ENCODE results near the gene HCFC2. TPM values are rescaled to one million over a fixed set of nuclear protein-coding genes. Genes with fewer than 3 reads are reported as not detected.

Gene HCFC2
- total and polyA plus RNA-seq, 2 of the 8 experiments (the other 6 are each of a cell fraction or from before 2014, with no cell fraction given) = 0.62 to 1.8 TPM

DNA sequence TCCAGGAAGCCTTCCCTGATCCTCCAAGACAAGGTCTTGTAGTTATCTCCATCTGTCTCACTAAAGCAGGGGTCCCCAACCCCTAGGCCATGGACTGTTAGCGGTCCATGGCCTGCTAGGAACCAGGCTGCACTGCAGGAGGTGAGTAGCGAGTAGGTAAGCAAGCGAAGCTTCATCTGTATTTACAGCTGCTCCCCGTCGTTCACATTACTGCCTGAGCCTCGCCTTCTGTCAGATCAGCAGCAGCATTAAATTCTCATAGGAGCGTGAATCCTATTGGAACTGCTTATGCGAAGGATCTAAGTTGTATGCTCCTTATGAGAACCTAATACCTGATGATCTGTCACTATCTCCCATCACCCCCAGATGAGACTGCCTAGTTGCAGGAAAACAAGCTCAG is 86.1 kb downstream of the HCFC2 start:
- no peak overlapping the region for H3K27ac ChIP-seq (ENCODE audit: low read depth, low read length)
- no peaks in the 10 kb centered on the region; the same call in 1 of the 2 replicates for H3K23me2 ChIP-seq (ENCODE audit: low read depth, low read length)
- DNase-seq (ENCODE audit: low read depth in 1 of 2, low spot score in 2 of 2) (no peak), FAIRE-seq (no peak)
- H2BK15ac ChIP-seq (ENCODE audit: low read length) = no peak overlapping the region
- no peak overlapping the region for H3K14ac ChIP-seq (ENCODE audit: insufficient read length)
- CTCF ChIA-PET (ENCODE audit: partially characterized antibody) = no interaction called here
- TF ChIP-seq CEBPB (IDR thresholded peaks at IDR 0.05; ENCODE audit: low read depth, low read length) = no peak
- TF ChIP-seq TAF1 (IDR thresholded peaks at IDR 0.05; ENCODE audit: low read depth, low read length) = no peak
- TF ChIP-seq CBX5 (IDR thresholded peaks at IDR 0.05; ENCODE audit: low read depth, low read length) = no peak
- TF ChIP-seq RXRA (IDR thresholded peaks at IDR 0.05; ENCODE audit: insufficient read depth, low read depth, low read length) = no peak
- no peak for TF ChIP-seq SAP30 (IDR thresholded peaks at IDR 0.05; ENCODE audit: insufficient read depth, insufficient replicate concordance, low read length)
- TF ChIP-seq SUZ12 (IDR thresholded peaks at IDR 0.05; ENCODE audit: low read length) = no peak
- no peak for TF ChIP-seq POLR2A (IDR thresholded peaks at IDR 0.05; ENCODE audit: control extremely low read depth in 1 of 2, low read depth in 2 of 2, low read length in 2 of 2)
- no peak for TF ChIP-seq TAF7 (optimal IDR thresholded peaks at IDR 0.05; ENCODE audit: borderline replicate concordance, low read depth, low read length)
- TF ChIP-seq JUN (IDR thresholded peaks at IDR 0.05; ENCODE audit: low read depth, low read length) = no peak
- TF ChIP-seq EGR1 (IDR thresholded peaks at IDR 0.05; ENCODE audit: borderline replicate concordance, low read depth, low read length) = no peak
- TF ChIP-seq, protein P1, sequence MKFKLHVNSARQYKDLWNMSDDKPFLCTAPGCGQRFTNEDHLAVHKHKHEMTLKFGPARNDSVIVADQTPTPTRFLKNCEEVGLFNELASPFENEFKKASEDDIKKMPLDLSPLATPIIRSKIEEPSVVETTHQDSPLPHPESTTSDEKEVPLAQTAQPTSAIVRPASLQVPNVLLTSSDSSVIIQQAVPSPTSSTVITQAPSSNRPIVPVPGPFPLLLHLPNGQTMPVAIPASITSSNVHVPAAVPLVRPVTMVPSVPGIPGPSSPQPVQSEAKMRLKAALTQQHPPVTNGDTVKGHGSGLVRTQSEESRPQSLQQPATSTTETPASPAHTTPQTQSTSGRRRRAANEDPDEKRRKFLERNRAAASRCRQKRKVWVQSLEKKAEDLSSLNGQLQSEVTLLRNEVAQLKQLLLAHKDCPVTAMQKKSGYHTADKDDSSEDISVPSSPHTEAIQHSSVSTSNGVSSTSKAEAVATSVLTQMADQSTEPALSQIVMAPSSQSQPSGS (IDR thresholded peaks at IDR 0.05; ENCODE audit: low read length) = no peak
- no peak for TF ChIP-seq SIX5 (IDR thresholded peaks at IDR 0.05; ENCODE audit: low read depth, low read length)
- TF ChIP-seq GTF2F1 (IDR thresholded peaks at IDR 0.05; ENCODE audit: borderline replicate concordance, low read depth, low read length) = no peak
- no peaks in the 10 kb centered on the region for H3K36me3 ChIP-seq (ENCODE audit: control insufficient read depth in 2 of 4, insufficient read depth in 4 of 4, low read length in 3 of 4)
- no peak overlapping the region for H4K91ac ChIP-seq (replicated peaks; ENCODE audit: insufficient read length, low read length)
- no peak overlapping the region for H4K5ac ChIP-seq (ENCODE audit: insufficient read length, low read depth, low read length)
- no peak overlapping the region for H2BK120ac ChIP-seq (replicated peaks; ENCODE audit: low read depth, low read length)
- no peak overlapping the region for H3K9ac ChIP-seq (replicated peaks in 1 of 4; ENCODE audit: extremely low read depth in 1 of 4, low read depth in 3 of 4, low read length in 3 of 4)
- no peak overlapping the region for H3K4ac ChIP-seq (replicated peaks; ENCODE audit: insufficient read length, low read depth, low read length)
- H2BK12ac ChIP-seq (ENCODE audit: low read depth, low read length) = no peak overlapping the region
- no peaks in the 10 kb centered on the region for H3K79me2 ChIP-seq (ENCODE audit: control insufficient read depth in 1 of 2, insufficient read depth in 2 of 2, low read length in 2 of 2)
- no peak overlapping the region for H4K8ac ChIP-seq (ENCODE audit: extremely low read depth, insufficient read depth, low read length)
- no peaks in the 10 kb centered on the region for H3K27me3 ChIP-seq (replicated peaks in 1 of 4; ENCODE audit: control insufficient read depth in 3 of 4, extremely low read depth in 1 of 4, insufficient read depth in 3 of 4, low read length in 3 of 4)
- no peaks in the 10 kb centered on the region for H4K20me1 ChIP-seq (replicated peaks in 1 of 2; ENCODE audit: control insufficient read depth in 1 of 2, insufficient read depth in 2 of 2, low read length in 2 of 2)
- no peak overlapping the region for H2BK5ac ChIP-seq (ENCODE audit: low read depth, low read length)
- H3K56ac ChIP-seq (replicated peaks; ENCODE audit: insufficient read length, low read depth, low read length) = no peak overlapping the region
- no peak overlapping the region for H3K4me2 ChIP-seq (ENCODE audit: insufficient read depth in 1 of 2, low read depth in 2 of 2, low read length in 2 of 2)
- H2BK20ac ChIP-seq (ENCODE audit: low read length) = no peak overlapping the region
- H3K9me3 ChIP-seq (ENCODE audit: insufficient read depth in 2 of 2, low read depth in 1 of 2, low read length in 1 of 2) = no peaks in the 10 kb centered on the region
- H2AK5ac ChIP-seq (ENCODE audit: low read depth, low read length) = no peak overlapping the region
- 100% methylated on average over 8 of the region's 8 CpGs; no CpG with 5 or more reads in 1 of the 2 experiments for WGBS, 2 experiments (ENCODE audit: extremely low coverage in 1 of 2, insufficient coverage in 1 of 2, insufficient read length in 1 of 2, insufficient replicate concordance in 2 of 2, low coverage in 1 of 2, low lambda C conversion rate in 2 of 2, missing lambda C conversion rate in 1 of 2)
- H3K18ac ChIP-seq (ENCODE audit: extremely low read depth, low read length) = no peak overlapping the region
- H3K4me1 ChIP-seq (replicated peaks in 1 of 4; ENCODE audit: control insufficient read depth in 3 of 4, insufficient read depth in 4 of 4, low read length in 3 of 4) = no peaks in the 10 kb centered on the region
- H3K23ac ChIP-seq (ENCODE audit: insufficient read length) = no peak overlapping the region
- H2AFZ ChIP-seq (ENCODE audit: low read length) = peak overlapping the region; percentile 9; the same call in 1 of the 2 replicates
- H3K4me3 ChIP-seq (ENCODE audit: extremely low read depth in 1 of 4, insufficient read depth in 2 of 4, low read depth in 3 of 4, low read length in 4 of 4) = no peak overlapping the region
- POLR2A ChIA-PET (ENCODE audit: partially characterized antibody) = no interaction called here
- no peaks in the 10 kb centered on the region for H3K79me1 ChIP-seq (ENCODE audit: low read depth, low read length)

All from H1 (cell line).